IMR-90 (cell line): ENCODE data around the gene CCNI2. TPM values are rescaled to one million over a fixed set of nuclear protein-coding genes. Genes with fewer than 3 reads are reported as not detected.

ENCODE experiments used
- ATAC-seq: fragments of 200-7000 bp; cut with Tn5 transposase; 2 replicates; pipeline ENCODE4 v1.9.1; 2020; ENCODE audit warnings: low read depth, mild to moderate bottlenecking, moderate library complexity
- BruUV-seq: library from RNA; stranded (reverse); fragments of 400-500 nt; replicated peaks from 2 replicates; lab custom pipeline; 2021; lab: Mats Ljungman, UMichigan
- CTCF ChIA-PET: fragments of 300-600 bp; formaldehyde crosslinking; extraction: SDS; loops from one replicate; lab custom pipeline; 2021; ENCODE audit warnings: antibody characterized with exemption; lab: Yijun Ruan, JAX
- POLR2A ChIA-PET: fragments of 300-600 bp; sonication (Branson Sonifier 250); formaldehyde crosslinking; loops from one replicate; lab custom pipeline; 2022; ENCODE audit warnings: antibody characterized with exemption; ENCODE audit not compliant: unreplicated experiment; lab: Charles Lee
- DNase-seq: peaks from one replicate; pipeline ENCODE4 v3.0.0; 2013
- H2AFZ ChIP-seq: replicated peaks from 2 replicates; pipeline ENCODE3; 2013; ENCODE audit warnings: low read length, mild to moderate bottlenecking; ENCODE audit not compliant: poor library complexity
- H2AK5ac ChIP-seq: 2 replicates; pipeline ENCODE4 v1.6.1; 2013; ENCODE audit warnings: low read depth, low read length, inconsistent platforms
- H2AK9ac ChIP-seq: replicated peaks from 2 replicates; pipeline ENCODE3; 2013; ENCODE audit warnings: mild to moderate bottlenecking, low read depth, low read length, moderate library complexity; ENCODE audit not compliant: poor library complexity
- H2BK120ac ChIP-seq: 2 replicates; pipeline ENCODE4 v1.6.1; 2013; ENCODE audit warnings: low read depth, low read length, inconsistent platforms
- H2BK15ac ChIP-seq: 3 replicates; pipeline ENCODE4 v1.6.1; 2013; ENCODE audit warnings: low read depth, low read length, inconsistent platforms
- H2BK20ac ChIP-seq: 2 replicates; pipeline ENCODE4 v1.6.1; 2013; ENCODE audit warnings: low read depth, mild to moderate bottlenecking, inconsistent platforms, low read length, moderate library complexity
- H2BK5ac ChIP-seq: 2 replicates; pipeline ENCODE4 v1.6.1; 2013; ENCODE audit warnings: mild to moderate bottlenecking, low read depth, low read length, inconsistent platforms; ENCODE audit not compliant: poor library complexity, severe bottlenecking
- H3K14ac ChIP-seq: replicated peaks from 2 replicates; pipeline ENCODE4 v1.6.1; 2013; ENCODE audit warnings: low read depth, low read length, inconsistent platforms
- H3K18ac ChIP-seq: 2 replicates; pipeline ENCODE4 v1.6.1; 2013; ENCODE audit warnings: low read depth, low read length, control low read depth
- H3K23ac ChIP-seq: 2 replicates; pipeline ENCODE4 v1.6.1; 2013; ENCODE audit warnings: low read depth, low read length, inconsistent platforms
- H3K27ac ChIP-seq: 2 replicates; pipeline ENCODE4 v1.5.1; 2013; ENCODE audit warnings: mild to moderate bottlenecking, control low read depth, low read length; ENCODE audit not compliant: insufficient read depth
- H3K27me3 ChIP-seq: 2 replicates; pipeline ENCODE4 v1.6.1; 2013; ENCODE audit warnings: low read length; ENCODE audit not compliant: control insufficient read depth, insufficient read depth
- H3K36me3 ChIP-seq: 2 replicates; pipeline ENCODE4 v1.6.1; 2013; ENCODE audit warnings: low read length, mixed read lengths; ENCODE audit not compliant: control insufficient read depth, insufficient read depth
- H3K4ac ChIP-seq: 2 replicates; pipeline ENCODE4 v1.6.1; 2013; ENCODE audit warnings: low read depth, low read length, inconsistent platforms
- H3K4me1 ChIP-seq: 2 replicates; pipeline ENCODE4 v1.6.1; 2013; ENCODE audit warnings: low read length, mixed read lengths; ENCODE audit not compliant: control insufficient read depth, insufficient read depth
- H3K4me2 ChIP-seq: 2 replicates; pipeline ENCODE4 v1.6.1; 2013; ENCODE audit warnings: low read depth, mild to moderate bottlenecking, control low read depth, low read length, moderate library complexity
- H3K4me3 ChIP-seq: 2 replicates; pipeline ENCODE4 v1.5.1; 2013; ENCODE audit warnings: low read depth, mild to moderate bottlenecking, control low read depth, low read length, moderate library complexity; ENCODE audit not compliant: insufficient read depth
- H3K56ac ChIP-seq: 2 replicates; pipeline ENCODE4 v1.6.1; 2013; ENCODE audit warnings: low read length, inconsistent platforms; ENCODE audit not compliant: insufficient read depth; ENCODE audit errors: extremely low read depth
- H3K79me1 ChIP-seq, 2 experiments: 2 replicates each; pipeline ENCODE4 v1.6.1; 2013; ENCODE audit warnings: low read length in 2 of 2, inconsistent platforms in 1 of 2, low read depth in 1 of 2
- H3K9ac ChIP-seq: 2 replicates; pipeline ENCODE4 v1.6.1; 2013; ENCODE audit warnings: low read depth, low read length, control low read depth
- H3K9me1 ChIP-seq: 2 replicates; pipeline ENCODE4 v1.6.1; 2013; ENCODE audit warnings: low read length, inconsistent platforms; ENCODE audit not compliant: insufficient read depth
- H3K9me3 ChIP-seq: 2 replicates; pipeline ENCODE4 v1.6.1; 2013; ENCODE audit warnings: low read length; ENCODE audit not compliant: control insufficient read depth, insufficient read depth
- H4K20me1 ChIP-seq: 2 replicates; pipeline ENCODE4 v1.6.1; 2013; ENCODE audit warnings: low read length, inconsistent platforms; ENCODE audit not compliant: insufficient read depth
- H4K5ac ChIP-seq: 2 replicates; pipeline ENCODE4 v1.6.1; 2013; ENCODE audit warnings: mild to moderate bottlenecking, low read depth, low read length, control low read depth
- H4K8ac ChIP-seq, 2 experiments: 2 replicates each; pipeline ENCODE4 v1.6.1; 2013; ENCODE audit warnings: low read depth in 2 of 2, low read length in 2 of 2, control low read depth in 1 of 2, inconsistent platforms in 1 of 2
- H4K91ac ChIP-seq: 2 replicates; pipeline ENCODE4 v1.6.1; 2013; ENCODE audit warnings: low read depth, low read length, inconsistent platforms; ENCODE audit not compliant: insufficient read depth
- BHLHE40 ChIP-seq: fragments of 150-350 bp; IDR thresholded peaks from 2 replicates; pipeline ENCODE4 v1.6.1; 2016; ENCODE audit warnings: mild to moderate bottlenecking, low read depth, low read length
- CEBPB ChIP-seq: IDR thresholded peaks from 2 replicates; pipeline ENCODE4 v1.6.1; 2012; ENCODE audit warnings: low read depth, low read length, improper control_type of control experiment
- CHD1 ChIP-seq: IDR thresholded peaks from 2 replicates; pipeline ENCODE4 v1.6.1; 2012; ENCODE audit warnings: low read depth, low read length, improper control_type of control experiment
- FOS ChIP-seq: fragments of 150-350 bp; IDR thresholded peaks from 2 replicates; pipeline ENCODE4 v1.6.1; 2016; ENCODE audit warnings: low read depth, low read length
- MAFK ChIP-seq: IDR thresholded peaks from 2 replicates; pipeline ENCODE4 v1.6.1; 2012; ENCODE audit warnings: low read depth, low read length, improper control_type of control experiment
- RAD21 ChIP-seq: IDR thresholded peaks from 2 replicates; pipeline ENCODE4 v1.6.1; 2012; ENCODE audit warnings: low read length, improper control_type of control experiment
- RFX5 ChIP-seq: IDR thresholded peaks from 2 replicates; pipeline ENCODE4 v1.8.0; 2012; ENCODE audit warnings: low read depth, mild to moderate bottlenecking, low read length, moderate library complexity
- SMC3 ChIP-seq: fragments of 150-350 bp; IDR thresholded peaks from 2 replicates; pipeline ENCODE4 v1.6.1; 2016; ENCODE audit warnings: low read depth, mild to moderate bottlenecking, antibody characterized with exemption, low read length, moderate library complexity
- WGBS, 2 experiments: methylation state at CpG; one replicate each; pipeline versions ENCODE4 v1.1.5 to v1.1.7; 2013; ENCODE audit warnings: missing lambda C conversion rate in 2 of 2; ENCODE audit not compliant: insufficient read length in 1 of 2; ENCODE audit errors: extremely low coverage in 2 of 2; 5-methylcytosine and 5-hydroxymethylcytosine counted together
- dilution Hi-C: fragments of 300-500 bp; cut with HindIII; formaldehyde crosslinking; loops from one replicate; pipeline ENCODE4 v1.14.3; 2018; ENCODE audit warnings: low sequenced_read_pairs; ENCODE audit not compliant: unreplicated experiment
- in situ Hi-C: fragments of 300-500 bp; cut with MboI; formaldehyde crosslinking; loops from 3 replicates; pipeline ENCODE4 v1.14.3; 2019; ENCODE audit warnings: low sequenced_read_pairs, inconsistent platforms, mixed read lengths
- intact Hi-C: fragments of 100-400 bp; cut with micrococcal nuclease; formaldehyde crosslinking; loops from 2 replicates; pipeline ENCODE4 v1.10.0; 2022
- polyA plus RNA-seq, 3 experiments: library from polyadenylated mRNA; depleted of rRNA; stranded (reverse); fragments of >200 nt; gene quantifications; 2 replicates each; pipeline ENCODE4 v1.2.3, GENCODE V29; 2012; ENCODE audit warnings: low replicate concordance in 1 of 3
- total RNA-seq: library from RNA; depleted of rRNA; stranded (reverse); fragments of >200 nt; gene quantifications from 2 replicates; pipeline ENCODE4 v1.2.3, GENCODE V29; 2012
- TF ChIP-seq, protein P1 (sequence below): fragments of 150-350 bp; IDR thresholded peaks from 2 replicates; pipeline ENCODE4 v1.6.1; 2016; ENCODE audit warnings: low read depth, mild to moderate bottlenecking, low read length, moderate library complexity, borderline replicate concordance
- TF ChIP-seq, protein P2 (sequence below): fragments of 150-350 bp; IDR thresholded peaks from 2 replicates; pipeline ENCODE4 v1.6.1; 2017; ENCODE audit warnings: mild to moderate bottlenecking, antibody characterized with exemption, low read length, low read depth

Gene CCNI2
- total and polyA plus RNA-seq, 2 of the 4 experiments (the other 2 are of a cell fraction): not detected

DNA sequence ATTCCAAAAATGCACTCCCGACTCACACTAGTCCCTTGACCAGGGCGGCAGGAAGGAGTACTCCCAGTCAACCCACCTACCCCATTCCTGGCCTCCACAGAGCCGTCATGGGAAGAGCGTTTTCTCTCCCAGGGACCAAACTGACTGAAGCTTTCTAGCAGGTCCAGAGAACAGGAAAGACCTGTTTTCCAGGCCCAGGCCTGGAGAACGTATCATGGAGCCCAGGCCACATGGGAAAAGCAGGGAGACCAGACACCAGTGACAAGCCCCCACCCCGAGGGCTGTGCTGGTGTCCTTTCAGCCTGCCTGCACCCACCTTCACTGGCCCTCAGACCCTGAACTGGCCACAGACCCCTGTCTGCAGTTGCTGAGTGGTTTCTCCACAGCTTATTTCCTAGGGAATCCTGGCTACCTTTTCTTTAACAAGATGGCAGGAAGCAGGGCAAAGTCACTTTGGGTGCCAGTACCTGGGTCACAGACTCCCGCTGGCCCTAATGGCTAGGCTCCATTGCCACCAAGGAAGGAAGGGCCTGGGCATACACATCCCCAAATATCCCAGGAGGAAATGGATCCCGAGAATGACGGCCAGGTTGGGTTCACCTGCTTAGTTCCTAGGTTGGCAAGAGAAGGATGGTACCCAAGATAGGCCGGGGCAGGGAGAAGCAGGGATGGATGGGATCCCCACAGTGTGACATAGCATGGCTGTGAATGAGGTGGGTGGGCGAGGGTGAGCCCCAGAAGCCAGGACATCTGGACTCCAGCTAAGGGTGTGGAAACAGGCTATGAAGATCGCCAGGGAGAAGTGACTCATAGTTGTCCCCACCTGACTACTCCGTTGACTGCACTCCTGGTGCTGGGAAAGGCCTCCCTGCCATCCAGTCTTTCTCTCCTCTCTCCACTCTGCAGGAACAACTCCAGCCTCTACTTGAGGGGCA is 12.2 kb downstream of the CCNI2 start:
- peaks cover 48% of the 10 kb centered on the region for H3K36me3 ChIP-seq
- no peak overlapping the region for H3K4me3 ChIP-seq
- no peak overlapping the region for H2AFZ ChIP-seq
- no peak overlapping the region for H4K5ac ChIP-seq
- no peaks in the 10 kb centered on the region for H3K9me3 ChIP-seq
- no peak overlapping the region for H3K56ac ChIP-seq
- H2AK9ac ChIP-seq: no peak overlapping the region
- H3K14ac ChIP-seq: no peak overlapping the region
- H4K91ac ChIP-seq: no peak overlapping the region
- H3K27me3 ChIP-seq: no peaks in the 10 kb centered on the region
- H3K27ac ChIP-seq: no peak overlapping the region
- CTCF ChIA-PET: no interaction called here
- no peak overlapping the region for H3K9ac ChIP-seq
- DNase-seq: no peak
- no peak for ATAC-seq
- POLR2A ChIA-PET: no interaction called here
- H3K9me1 ChIP-seq: no peaks in the 10 kb centered on the region
- H3K79me1 ChIP-seq: no peaks in the 10 kb centered on the region
- intact Hi-C loops: loop anchor here (5.0 kb wide), 1 partner anchor 103 kb away; no protein-coding TSS in a partner anchor
- in situ Hi-C loops: no loop called here
- no peak overlapping the region for H3K4ac ChIP-seq
- no peak overlapping the region for H2BK15ac ChIP-seq
- no peaks in the 10 kb centered on the region; the same call in 1 of the 2 replicates for H4K20me1 ChIP-seq
- no peaks in the 10 kb centered on the region for H3K4me1 ChIP-seq
- H2AK5ac ChIP-seq: no peak overlapping the region
- no peak overlapping the region for H2BK120ac ChIP-seq
- H2BK20ac ChIP-seq: no peak overlapping the region
- no peak overlapping the region for H3K23ac ChIP-seq
- no peak overlapping the region for H3K18ac ChIP-seq
- no peak overlapping the region for H3K4me2 ChIP-seq
- no peak for TF ChIP-seq CEBPB
- TF ChIP-seq FOS: no peak
- no peak for TF ChIP-seq MAFK
- no peak for TF ChIP-seq CHD1
- TF ChIP-seq SMC3: no peak
- no peak for TF ChIP-seq BHLHE40
- no peak for TF ChIP-seq RAD21
- TF ChIP-seq, protein P1, sequence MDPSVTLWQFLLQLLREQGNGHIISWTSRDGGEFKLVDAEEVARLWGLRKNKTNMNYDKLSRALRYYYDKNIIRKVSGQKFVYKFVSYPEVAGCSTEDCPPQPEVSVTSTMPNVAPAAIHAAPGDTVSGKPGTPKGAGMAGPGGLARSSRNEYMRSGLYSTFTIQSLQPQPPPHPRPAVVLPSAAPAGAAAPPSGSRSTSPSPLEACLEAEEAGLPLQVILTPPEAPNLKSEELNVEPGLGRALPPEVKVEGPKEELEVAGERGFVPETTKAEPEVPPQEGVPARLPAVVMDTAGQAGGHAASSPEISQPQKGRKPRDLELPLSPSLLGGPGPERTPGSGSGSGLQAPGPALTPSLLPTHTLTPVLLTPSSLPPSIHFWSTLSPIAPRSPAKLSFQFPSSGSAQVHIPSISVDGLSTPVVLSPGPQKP: no peak
- no peak for TF ChIP-seq RFX5
- TF ChIP-seq, protein P2, sequence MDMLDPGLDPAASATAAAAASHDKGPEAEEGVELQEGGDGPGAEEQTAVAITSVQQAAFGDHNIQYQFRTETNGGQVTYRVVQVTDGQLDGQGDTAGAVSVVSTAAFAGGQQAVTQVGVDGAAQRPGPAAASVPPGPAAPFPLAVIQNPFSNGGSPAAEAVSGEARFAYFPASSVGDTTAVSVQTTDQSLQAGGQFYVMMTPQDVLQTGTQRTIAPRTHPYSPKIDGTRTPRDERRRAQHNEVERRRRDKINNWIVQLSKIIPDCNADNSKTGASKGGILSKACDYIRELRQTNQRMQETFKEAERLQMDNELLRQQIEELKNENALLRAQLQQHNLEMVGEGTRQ: no peak
- no peak overlapping the region for H2BK5ac ChIP-seq
- no peak overlapping the region for H4K8ac ChIP-seq
- 100% methylated on average over 2 of the region's 13 CpGs; no CpG with 5 or more reads in 1 of the 2 experiments for WGBS, 2 experiments
- dilution Hi-C loops: no loop called here
- BruUV-seq: no TSS peak
